Omental fat pad (tissue), 4 donors: ENCODE data around the gene SOX6. TPM values are rescaled to one million over a fixed set of nuclear protein-coding genes. Genes with fewer than 3 reads are reported as not detected.

Experiments used
- ATAC-seq: fragments of 150-250 bp; one replicate; pipeline ENCODE4 v1.9.1; 2016; ENCODE audit warnings: mild to moderate bottlenecking, moderate library complexity; ENCODE audit not compliant: low FRiP score
- DNase-seq: peaks from one replicate; pipeline ENCODE4 v3.0.0-alpha.2; 2019; ENCODE audit warnings: low spot score
- CTCF ChIP-seq, 3 donors: fragments of 450-650 bp; IDR thresholded peaks; one replicate each; pipeline ENCODE4 v1.5.1; 2016 to 2017; ENCODE audit warnings: antibody characterized with exemption in 3 of 3, mild to moderate bottlenecking in 3 of 3, moderate library complexity in 2 of 3
- total RNA-seq, 4 donors: library from RNA; depleted of rRNA; stranded (reverse); fragments of >200 nt; gene quantifications; one replicate each; pipeline ENCODE4 v1.1.0, GENCODE V29; 2016

The SOX6 gene
- total RNA-seq, 4 donors from 2014 or later = 2.0 to 41.0 (median 8.9) TPM

GRCh38 chr11:16310943-16311342 lies 45.4 kb downstream of the SOX6 start:
- no peak for TF ChIP-seq CTCF (IDR thresholded peaks at IDR 0.05)
- DNase-seq (no peak), ATAC-seq (no peak)

DNA sequence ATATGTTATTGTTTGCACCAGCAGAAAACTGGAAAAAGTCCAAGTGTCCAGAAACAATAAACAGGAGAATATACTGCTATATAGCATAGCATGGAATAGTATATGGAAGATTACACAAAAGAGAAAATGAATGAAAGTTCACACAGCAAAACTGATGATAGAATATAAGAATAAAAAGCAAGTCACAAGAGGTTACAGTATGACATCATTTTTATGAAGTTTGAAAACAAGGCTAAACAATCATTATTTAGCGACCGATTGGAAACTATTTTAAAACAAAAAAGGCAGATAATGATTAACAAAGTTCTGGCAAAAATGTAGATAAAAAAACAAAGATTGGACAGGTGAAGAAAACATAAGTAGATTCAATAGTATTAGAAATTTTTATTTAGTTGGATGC lies 47.1 kb downstream of the SOX6 start:
- ATAC-seq = no peak
- TF ChIP-seq CTCF (IDR thresholded peaks at IDR 0.05) = no peak
- no peak for DNase-seq

DNA sequence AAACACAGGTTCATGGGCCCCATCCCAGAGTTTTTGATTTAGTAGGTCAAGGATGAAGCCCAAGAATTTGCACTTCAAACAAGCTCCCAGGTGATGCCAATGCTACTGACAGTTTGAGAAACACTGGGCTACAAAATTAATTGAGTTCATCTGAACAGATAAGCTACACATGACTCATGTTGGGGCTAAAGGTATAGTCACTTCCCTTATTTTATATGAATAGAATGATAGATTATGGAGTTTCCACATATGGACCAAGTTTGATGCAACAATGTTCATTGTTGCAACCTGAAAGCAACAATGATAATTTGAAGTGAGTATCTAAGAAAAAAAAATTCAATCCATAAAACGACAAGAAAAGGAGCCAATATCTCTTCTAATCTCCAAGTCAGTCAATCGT lies 54.9 kb downstream of the SOX6 start:
- DNase-seq (no peak), ATAC-seq (no peak)
- no peak for TF ChIP-seq CTCF (IDR thresholded peaks at IDR 0.05)

DNA sequence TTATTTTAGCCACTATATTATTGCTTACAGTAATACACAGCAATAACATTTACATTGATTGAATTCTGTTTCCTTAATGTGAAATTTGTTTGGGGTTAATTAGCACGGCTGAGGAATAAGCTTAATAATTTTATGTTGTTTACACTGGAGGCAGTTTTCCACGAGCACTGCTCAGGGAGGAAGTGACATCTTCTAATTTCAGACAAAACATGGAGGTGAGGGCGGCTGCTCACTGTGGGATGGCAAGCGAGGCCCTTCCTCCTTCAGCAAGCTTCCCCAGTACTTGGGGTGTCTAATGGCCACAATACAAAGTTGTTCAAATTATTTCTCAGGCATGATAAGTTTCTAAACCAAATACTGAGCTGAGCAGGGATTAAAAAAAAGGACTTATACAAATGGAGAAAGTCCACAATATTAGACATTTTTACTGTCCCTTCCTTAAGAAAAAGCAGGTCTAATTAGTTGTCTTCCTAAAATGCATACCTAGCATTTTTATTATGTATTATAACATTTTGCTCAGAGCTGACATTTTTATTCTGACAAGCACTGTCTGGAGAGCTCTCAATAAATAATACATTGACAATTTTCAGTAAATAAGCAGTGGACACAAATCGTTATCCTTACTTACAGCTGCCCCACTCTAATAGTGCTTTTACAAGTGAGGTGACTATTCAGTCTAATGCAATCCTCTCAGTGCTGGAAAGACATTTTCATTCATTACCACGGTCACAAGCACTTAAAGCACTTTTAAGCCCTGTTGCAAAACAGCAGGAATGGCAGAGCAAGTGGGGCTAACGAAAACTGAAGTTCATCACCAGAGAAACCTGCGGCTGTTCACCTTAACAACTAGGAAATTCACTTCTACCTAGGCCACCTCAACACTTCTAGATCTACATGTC lies 56.2 kb downstream of the SOX6 start:
- ATAC-seq = no peak

DNA sequence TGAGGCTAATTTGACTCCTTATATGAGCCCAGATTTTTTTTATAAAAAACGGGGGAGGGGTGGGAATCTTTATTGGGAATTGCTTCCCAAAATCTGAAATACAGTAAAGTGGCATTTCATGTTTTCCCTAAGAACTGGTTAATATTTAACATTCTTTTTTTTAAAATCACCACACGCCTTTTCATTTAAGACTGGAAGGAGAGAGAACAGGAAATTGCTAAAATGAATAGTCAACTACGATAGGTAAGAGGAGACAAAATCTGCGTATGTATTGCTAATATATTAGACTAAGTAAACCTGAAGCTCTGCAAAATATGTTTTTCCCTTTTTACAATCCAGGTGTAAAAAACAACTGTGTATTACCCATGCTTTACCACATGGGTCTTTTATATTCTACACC lies 57.0 kb downstream of the SOX6 start:
- no peak for TF ChIP-seq CTCF (IDR thresholded peaks at IDR 0.05)
- no peak for DNase-seq
- no peak for ATAC-seq

More for the DNA sequence above, 56.2 kb downstream of the SOX6 start:
- TF ChIP-seq CTCF (IDR thresholded peaks at IDR 0.05) = no peak
- DNase-seq = no peak

GRCh38 chr11:16297332-16297731 lies 59.0 kb downstream of the SOX6 start:
- DNase-seq (no peak), ATAC-seq (no peak)
- TF ChIP-seq CTCF (IDR thresholded peaks at IDR 0.05) = no peak

DNA sequence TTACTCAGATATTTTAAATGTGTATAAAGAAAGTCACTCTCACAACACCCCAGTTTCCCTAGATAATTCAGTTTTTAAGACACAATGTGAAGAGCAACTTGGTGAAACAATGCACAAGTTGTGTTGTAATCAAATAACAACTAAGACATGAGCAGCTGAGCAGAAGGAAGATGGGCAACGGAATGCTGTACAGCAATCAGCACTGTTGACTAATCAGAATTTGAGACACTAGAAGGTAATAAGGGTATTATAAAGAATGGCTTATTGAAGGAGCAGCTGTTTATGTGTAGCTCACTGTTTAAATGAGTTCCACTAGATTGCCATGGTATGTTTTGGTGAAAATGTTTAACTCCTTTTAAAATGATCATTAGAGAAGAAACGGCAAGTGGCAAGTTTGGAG lies 60.1 kb downstream of the SOX6 start:
- TF ChIP-seq CTCF (IDR thresholded peaks at IDR 0.05) = no peak
- DNase-seq = no peak
- no peak for ATAC-seq
